ENCODE measurements around the gene SDC4. TPM values are rescaled to one million over a fixed set of nuclear protein-coding genes. Genes with fewer than 3 reads are reported as not detected.

The SDC4 gene
- total and polyA plus RNA-seq, 2 experiments from 2014 or later = 410 to 454 TPM

GRCh38 chr20:45344168-45344860, 3.9 kb downstream of the SDC4 start:
- H3K27me3 ChIP-seq (replicated peaks; ENCODE audit: insufficient read depth) = no peaks in the 10 kb centered on the region
- no peaks in the 10 kb centered on the region for H3K9me3 ChIP-seq (ENCODE audit: low read depth)
- peaks cover 34% of the 10 kb centered on the region; the same call in 1 of the 2 replicates for H3K36me3 ChIP-seq (ENCODE audit: low read depth)
- H2AFZ ChIP-seq = no peak overlapping the region
- H3K27ac ChIP-seq = peak overlapping the region; percentile 99
- 4 to 7% methylated on average over 9 of the region's 9 CpGs for WGBS, 2 experiments (ENCODE audit: low coverage in 1 of 2, low lambda C conversion rate in 2 of 2, missing lambda C conversion rate in 2 of 2)
- H3K4me2 ChIP-seq (ENCODE audit: unreplicated experiment) = peak overlapping the region; percentile 98
- H4K20me1 ChIP-seq (ENCODE audit: insufficient read depth) = no peaks in the 10 kb centered on the region
- H3K4me3 ChIP-seq = peak overlapping the region; percentile 99
- H3K79me2 ChIP-seq (ENCODE audit: insufficient read depth) = peaks cover 88% of the 10 kb centered on the region
- H3K9me2 ChIP-seq (ENCODE audit: insufficient read depth) = no peaks in the 10 kb centered on the region
- in situ Hi-C loops (cut with MboI) = no loop called here
- DNase-seq = peak; percentile 97
- H3K9ac ChIP-seq = peak overlapping the region; percentile 100
- peaks cover 61% of the 10 kb centered on the region for H3K4me1 ChIP-seq (ENCODE audit: insufficient read depth)
- no peak for TF ChIP-seq EZH2phosphoT487 (IDR thresholded peaks at IDR 0.05; ENCODE audit: insufficient read depth, low read depth)
- no peak for TF ChIP-seq EZH2 (IDR thresholded peaks at IDR 0.05; ENCODE audit: insufficient read depth, poor library complexity, severe bottlenecking)
- H3F3A ChIP-seq (ENCODE audit: insufficient read depth) = peaks cover 82% of the 10 kb centered on the region

GRCh38 chr20:45343532-45344167, 4.6 kb downstream of the SDC4 start:
- Histone ChIP-seq H3K9me3 (ENCODE audit: low read depth) (no peaks in the 10 kb centered on the region), H3K9ac (peak overlapping the region; percentile 100), H3K4me1 (ENCODE audit: insufficient read depth) (peaks cover 63% of the 10 kb centered on the region), H3K27ac (peak overlapping the region; percentile 99), H3K27me3 (replicated peaks; ENCODE audit: insufficient read depth) (no peaks in the 10 kb centered on the region), H3F3A (ENCODE audit: insufficient read depth) (peaks cover 89% of the 10 kb centered on the region), H3K4me3 (peak overlapping the region; percentile 99), H3K36me3 (ENCODE audit: low read depth) (peaks cover 38% of the 10 kb centered on the region; the same call in 1 of the 2 replicates), H3K79me2 (ENCODE audit: insufficient read depth) (peaks cover 95% of the 10 kb centered on the region), H3K9me2 (ENCODE audit: insufficient read depth) (no peaks in the 10 kb centered on the region), H2AFZ (no peak overlapping the region), H3K4me2 (ENCODE audit: unreplicated experiment) (peak overlapping the region; percentile 98), H4K20me1 (ENCODE audit: insufficient read depth) (no peaks in the 10 kb centered on the region)
- in situ Hi-C loops (cut with MboI) = no loop called here
- TF ChIP-seq EZH2 (IDR thresholded peaks at IDR 0.05; ENCODE audit: insufficient read depth, poor library complexity, severe bottlenecking) (no peak), EZH2phosphoT487 (IDR thresholded peaks at IDR 0.05; ENCODE audit: insufficient read depth, low read depth) (no peak)
- no peak for DNase-seq
- 30 to 41% methylated on average over 6 of the region's 6 CpGs for WGBS, 2 experiments (ENCODE audit: low coverage in 1 of 2, low lambda C conversion rate in 2 of 2, missing lambda C conversion rate in 2 of 2)

- no peaks in the 10 kb centered on the region for H3K27me3 ChIP-seq (replicated peaks; ENCODE audit: insufficient read depth)
- H3K4me2 ChIP-seq (ENCODE audit: unreplicated experiment) = peak overlapping the region; percentile 98
- peak overlapping the region; percentile 99 for H3K4me3 ChIP-seq
- peaks cover 96% of the 10 kb centered on the region for H3F3A ChIP-seq (ENCODE audit: insufficient read depth)
- H4K20me1 ChIP-seq (ENCODE audit: insufficient read depth) = no peaks in the 10 kb centered on the region
- H2AFZ ChIP-seq = no peak overlapping the region
- H3K9ac ChIP-seq = peak overlapping the region; percentile 100
- H3K79me2 ChIP-seq (ENCODE audit: insufficient read depth) = peaks cover 96% of the 10 kb centered on the region
- 68 to 72% methylated on average over 6 of the region's 6 CpGs for WGBS, 2 experiments (ENCODE audit: low coverage in 1 of 2, low lambda C conversion rate in 2 of 2, missing lambda C conversion rate in 2 of 2)
- no peaks in the 10 kb centered on the region for H3K9me3 ChIP-seq (ENCODE audit: low read depth)
- peaks cover 67% of the 10 kb centered on the region for H3K4me1 ChIP-seq (ENCODE audit: insufficient read depth)
- H3K27ac ChIP-seq = peak overlapping the region; percentile 99
- DNase-seq = no peak
- TF ChIP-seq EZH2 (IDR thresholded peaks at IDR 0.05; ENCODE audit: insufficient read depth, poor library complexity, severe bottlenecking) = no peak
- TF ChIP-seq EZH2phosphoT487 (IDR thresholded peaks at IDR 0.05; ENCODE audit: insufficient read depth, low read depth) = no peak
- in situ Hi-C loops (cut with MboI) = no loop called here
- H3K36me3 ChIP-seq (ENCODE audit: low read depth) = peaks cover 38% of the 10 kb centered on the region; the same call in 1 of the 2 replicates
- no peaks in the 10 kb centered on the region for H3K9me2 ChIP-seq (ENCODE audit: insufficient read depth)
Observed at GRCh38 chr20:45342855-45343531, 5.2 kb downstream of the SDC4 start.
